ENCODE measurements around the gene AAK1. TPM values are rescaled to one million over a fixed set of nuclear protein-coding genes. Genes with fewer than 3 reads are reported as not detected.
A peak's percentile ranks its signal among the peaks of the same experiment; 100 is the strongest.

The AAK1 gene
- total and polyA plus RNA-seq, 3 experiments from 2014 or later: 71.7 to 114 (median 74.0) TPM

DNA sequence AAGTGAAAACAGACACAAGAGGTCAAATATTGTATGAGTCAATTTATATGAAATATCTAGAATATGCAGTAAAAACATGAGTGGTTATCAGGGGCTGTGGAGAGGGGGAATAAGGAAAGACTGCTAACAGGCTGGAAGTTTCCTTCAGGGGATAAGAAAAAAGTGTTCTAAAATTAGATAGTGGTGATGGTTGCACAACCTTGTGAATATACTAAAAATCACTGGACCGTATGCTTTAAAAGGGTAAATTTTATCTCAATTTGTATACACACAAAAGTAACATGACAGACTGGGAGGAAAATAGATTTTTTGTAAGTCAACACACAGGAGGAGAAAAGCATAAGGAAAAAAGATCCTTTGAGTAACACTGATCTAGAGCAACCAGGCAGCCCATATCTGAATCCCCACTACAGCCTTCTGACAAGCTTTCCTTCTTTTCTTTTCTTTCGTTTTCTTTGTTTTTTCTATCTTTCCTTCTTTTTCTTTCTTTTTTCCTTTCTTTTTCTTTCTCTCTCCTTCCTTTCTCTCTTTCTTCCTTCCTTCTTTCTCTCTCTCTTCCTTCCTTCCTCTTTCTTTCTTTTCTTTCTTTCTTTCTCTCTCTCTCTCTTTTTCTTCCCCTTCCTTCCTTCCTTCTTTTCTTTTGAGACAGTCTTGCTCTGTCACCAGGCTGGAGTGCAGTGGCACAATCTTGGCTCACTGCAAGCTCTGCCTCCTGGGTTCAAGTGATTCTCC is 95.4 kb downstream of the AAK1 start:
- Mint-ChIP-seq H3K27ac (peak overlapping the region in 6 of 8 donors; percentile 34 to 84 (median 59)), H3K27me3 (no peaks in the 10 kb centered on the region), H3K4me3 (peak overlapping the region in 1 of 7 donors; percentile 46), H3K36me3 (peaks cover 0 to 71% (median 24%) of the 10 kb centered on the region in 3 donors), H3K4me1 (peaks cover 53 to 82% (median 80%) of the 10 kb centered on the region in 3 donors), H3K9me3 (peaks cover 0 to 3% (median 0%) of the 10 kb centered on the region in 5 donors)
- ChIA-PET CTCF (no interaction called here), POLR2A (interaction anchor here (0.6 kb wide), 1 partner anchor 201 kb away, joined by 3 read pairs; no protein-coding TSS in a partner anchor)
- Histone ChIP-seq H3K9me3 (ENCODE audit: low read length) (no peaks in the 10 kb centered on the region), H3K36me3 (ENCODE audit: insufficient read depth, low read length) (peaks cover 14% of the 10 kb centered on the region), H3K27me3 (ENCODE audit: insufficient read depth, low read length, poor library complexity, severe bottlenecking) (no peaks in the 10 kb centered on the region), H3K4me3 (ENCODE audit: low read length) (no peak overlapping the region), H3K27ac (ENCODE audit: low read depth, low read length) (no peak overlapping the region), H3K4me1 (ENCODE audit: insufficient read depth, low read length) (peaks cover 8% of the 10 kb centered on the region)
- DNase-seq: no peak

DNA sequence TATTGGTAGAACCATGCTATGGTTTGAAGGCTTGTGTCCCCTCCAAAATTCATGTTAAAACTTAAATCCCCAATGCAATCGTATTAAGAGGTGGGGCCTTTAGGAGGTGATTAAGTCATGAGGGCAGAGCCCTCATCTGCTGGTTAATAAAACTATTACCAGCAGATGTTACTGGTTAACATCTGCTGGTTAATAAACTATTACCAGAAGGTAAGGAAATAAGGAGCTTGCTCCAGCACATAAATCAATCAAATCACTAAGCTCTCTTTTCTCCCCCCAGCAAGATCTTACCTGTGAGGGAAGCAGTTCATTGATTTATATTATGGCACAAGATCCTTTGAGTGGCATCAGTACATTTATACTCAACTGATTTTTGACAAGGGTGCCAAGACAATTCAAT is 96.9 kb downstream of the AAK1 start:
- H3K27ac Mint-ChIP-seq: peak overlapping the region in 1 of 8 donors; percentile 80
- no peak for DNase-seq
- H3K36me3 Mint-ChIP-seq: peaks cover 0 to 74% (median 33%) of the 10 kb centered on the region in 3 donors
- CTCF ChIA-PET: interaction anchor here (0.6 to 1.0 kb wide), 2 partner anchors 8 to 19 kb away, joined by 3 read pairs; no protein-coding TSS in a partner anchor
- H3K9me3 ChIP-seq (ENCODE audit: low read length): no peaks in the 10 kb centered on the region
- peaks cover 8% of the 10 kb centered on the region for H3K4me1 ChIP-seq (ENCODE audit: insufficient read depth, low read length)
- H3K36me3 ChIP-seq (ENCODE audit: insufficient read depth, low read length): peaks cover 29% of the 10 kb centered on the region
- H3K27me3 Mint-ChIP-seq: no peaks in the 10 kb centered on the region
- POLR2A ChIA-PET: no interaction called here
- H3K4me3 ChIP-seq (ENCODE audit: low read length): no peak overlapping the region
- peaks cover 41 to 73% (median 67%) of the 10 kb centered on the region in 3 donors for H3K4me1 Mint-ChIP-seq
- H3K27me3 ChIP-seq (ENCODE audit: insufficient read depth, low read length, poor library complexity, severe bottlenecking): no peaks in the 10 kb centered on the region
- no peak overlapping the region for H3K27ac ChIP-seq (ENCODE audit: low read depth, low read length)
- H3K9me3 Mint-ChIP-seq: peaks cover 0 to 3% (median 0%) of the 10 kb centered on the region in 5 donors
- H3K4me3 Mint-ChIP-seq: no peak overlapping the region

DNA sequence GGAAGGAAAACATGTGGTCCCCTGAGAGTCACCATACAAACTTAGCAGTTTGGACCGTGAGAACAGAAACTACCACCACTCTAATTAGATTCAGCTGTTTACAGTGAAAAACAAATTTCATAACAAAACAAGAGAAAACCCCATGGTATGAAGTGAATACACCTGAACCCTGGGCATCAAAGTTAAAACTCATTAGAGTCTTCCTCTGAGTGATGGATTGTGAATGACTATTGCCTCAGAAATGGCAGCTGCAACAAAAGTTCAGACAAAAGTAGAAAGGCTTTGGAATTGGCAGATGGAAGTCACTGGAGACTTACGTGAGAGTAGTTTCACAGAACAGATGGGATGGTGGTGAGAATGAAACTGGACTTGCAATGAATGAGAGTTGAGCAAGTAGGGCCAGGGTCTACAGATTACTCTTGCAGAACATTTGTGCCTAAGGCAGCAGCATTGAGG is 98.0 kb downstream of the AAK1 start:
- Histone ChIP-seq H3K27me3 (ENCODE audit: insufficient read depth, low read length, poor library complexity, severe bottlenecking) (no peaks in the 10 kb centered on the region), H3K4me3 (ENCODE audit: low read length) (no peak overlapping the region), H3K4me1 (ENCODE audit: insufficient read depth, low read length) (peaks cover 8% of the 10 kb centered on the region), H3K27ac (ENCODE audit: low read depth, low read length) (no peak overlapping the region), H3K36me3 (ENCODE audit: insufficient read depth, low read length) (peaks cover 39% of the 10 kb centered on the region), H3K9me3 (ENCODE audit: low read length) (no peaks in the 10 kb centered on the region)
- Mint-ChIP-seq H3K4me3 (no peak overlapping the region), H3K27ac (peak overlapping the region in 6 of 8 donors; percentile 14 to 82 (median 39)), H3K36me3 (peaks cover 0 to 71% (median 35%) of the 10 kb centered on the region in 3 donors), H3K27me3 (no peaks in the 10 kb centered on the region), H3K9me3 (peaks cover 0 to 3% (median 0%) of the 10 kb centered on the region in 5 donors), H3K4me1 (peaks cover 38 to 67% (median 62%) of the 10 kb centered on the region in 3 donors)
- POLR2A ChIA-PET: no interaction called here
- DNase-seq: no peak
- CTCF ChIA-PET: no interaction called here

DNA sequence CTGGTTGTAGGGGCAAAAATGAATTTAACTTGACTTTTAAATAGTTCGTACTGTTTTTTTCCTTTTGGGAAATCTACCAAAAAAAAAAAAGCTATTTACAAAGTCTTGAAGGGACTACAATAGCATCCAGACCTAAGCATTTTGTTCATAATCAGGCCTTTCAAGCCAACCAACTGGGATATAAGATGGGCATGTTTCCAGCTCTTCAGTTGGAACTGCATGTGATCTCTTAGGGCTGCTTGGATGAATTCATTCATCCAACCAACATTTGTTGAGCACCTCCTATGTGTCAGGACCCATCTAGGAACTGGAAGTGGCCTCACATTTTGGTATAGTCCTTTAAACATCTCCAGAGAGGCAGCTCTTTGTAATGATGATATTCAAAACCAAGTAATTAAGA is 98.6 kb downstream of the AAK1 start:
- ChIA-PET POLR2A (no interaction called here), CTCF (no interaction called here)
- no peaks in the 10 kb centered on the region for H3K9me3 ChIP-seq (ENCODE audit: low read length)
- Mint-ChIP-seq H3K27ac (peak overlapping the region in 7 of 8 donors; percentile 11 to 90 (median 27)), H3K4me3 (no peak overlapping the region), H3K4me1 (peaks cover 39 to 64% (median 59%) of the 10 kb centered on the region in 3 donors), H3K9me3 (peaks cover 0 to 3% (median 0%) of the 10 kb centered on the region in 5 donors), H3K27me3 (no peaks in the 10 kb centered on the region), H3K36me3 (peaks cover 0 to 73% (median 35%) of the 10 kb centered on the region in 3 donors)
- peaks cover 7% of the 10 kb centered on the region for H3K4me1 ChIP-seq (ENCODE audit: insufficient read depth, low read length)
- H3K36me3 ChIP-seq (ENCODE audit: insufficient read depth, low read length): peaks cover 42% of the 10 kb centered on the region
- DNase-seq: no peak
- H3K4me3 ChIP-seq (ENCODE audit: low read length): no peak overlapping the region
- no peaks in the 10 kb centered on the region for H3K27me3 ChIP-seq (ENCODE audit: insufficient read depth, low read length, poor library complexity, severe bottlenecking)
- H3K27ac ChIP-seq (ENCODE audit: low read depth, low read length): no peak overlapping the region

DNA sequence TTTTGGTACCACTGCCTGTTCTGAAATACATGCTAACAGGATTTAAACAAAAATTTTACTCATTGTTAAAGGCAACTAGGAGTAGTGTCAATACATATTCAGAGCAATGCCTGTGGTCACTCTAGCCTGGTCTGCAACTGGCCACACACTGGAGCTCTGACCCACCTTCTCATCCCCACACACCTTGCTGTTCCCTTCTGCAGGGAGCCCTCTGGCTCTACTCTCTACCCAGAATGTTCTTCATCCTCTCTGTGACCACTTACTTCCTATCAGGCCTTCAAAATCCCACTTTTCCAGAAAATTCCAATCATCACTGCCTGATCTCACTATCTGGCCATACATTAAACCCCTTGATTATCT is 104.0 kb downstream of the AAK1 start:
- no peak for DNase-seq
- no peak overlapping the region for H3K4me3 ChIP-seq (ENCODE audit: low read length)
- H3K36me3 ChIP-seq (ENCODE audit: insufficient read depth, low read length): peaks cover 72% of the 10 kb centered on the region
- ChIA-PET POLR2A (no interaction called here), CTCF (no interaction called here)
- H3K4me1 ChIP-seq (ENCODE audit: insufficient read depth, low read length): peaks cover 13% of the 10 kb centered on the region
- H3K4me3 Mint-ChIP-seq: no peak overlapping the region
- peaks cover 41 to 60% (median 60%) of the 10 kb centered on the region in 3 donors for H3K4me1 Mint-ChIP-seq
- H3K9me3 Mint-ChIP-seq: peaks cover 0 to 4% (median 0%) of the 10 kb centered on the region in 5 donors
- H3K36me3 Mint-ChIP-seq: peaks cover 11 to 90% (median 51%) of the 10 kb centered on the region in 3 donors
- H3K27me3 Mint-ChIP-seq: no peaks in the 10 kb centered on the region
- peak overlapping the region in 4 of 8 donors; percentile 64 to 85 (median 74) for H3K27ac Mint-ChIP-seq
- no peaks in the 10 kb centered on the region for H3K27me3 ChIP-seq (ENCODE audit: insufficient read depth, low read length, poor library complexity, severe bottlenecking)
- no peaks in the 10 kb centered on the region for H3K9me3 ChIP-seq (ENCODE audit: low read length)
- no peak overlapping the region for H3K27ac ChIP-seq (ENCODE audit: low read depth, low read length)

DNA sequence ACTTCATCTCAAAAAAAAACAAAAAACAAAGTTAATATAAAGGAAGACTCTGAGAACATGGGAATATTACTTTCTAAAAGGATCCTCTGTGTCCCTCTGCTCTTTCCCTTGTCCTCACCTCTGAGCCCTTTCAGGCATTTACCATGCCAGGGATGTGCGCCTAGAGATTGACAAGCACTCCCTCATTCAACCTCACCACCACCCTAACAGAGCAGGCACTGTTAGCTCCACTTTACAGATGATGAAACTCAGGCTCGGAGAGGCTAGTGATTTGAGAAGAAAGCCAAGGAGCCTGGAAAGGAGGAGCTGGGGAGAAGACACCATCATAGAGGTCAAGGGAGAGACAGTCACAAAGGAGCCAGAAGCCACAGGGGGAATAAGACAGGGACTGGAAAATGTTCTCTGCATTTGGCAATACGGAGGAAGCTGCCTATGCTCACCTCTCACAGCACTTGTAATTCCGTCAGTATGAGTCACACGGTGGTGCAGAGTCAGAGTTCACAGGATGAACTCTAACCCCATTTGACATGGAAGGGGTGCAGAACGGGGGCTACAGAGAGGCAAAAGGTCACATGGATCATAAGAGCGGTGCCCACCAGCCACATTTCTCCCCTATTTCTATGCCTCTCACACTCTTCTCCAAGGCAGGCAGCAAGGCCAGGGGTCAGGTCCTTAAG is 104.5 kb downstream of the AAK1 start:
- peak overlapping the region in 5 of 8 donors; percentile 42 to 82 (median 56) for H3K27ac Mint-ChIP-seq
- POLR2A ChIA-PET: no interaction called here
- Histone ChIP-seq H3K27ac (ENCODE audit: low read depth, low read length) (no peak overlapping the region), H3K4me1 (ENCODE audit: insufficient read depth, low read length) (peaks cover 13% of the 10 kb centered on the region), H3K9me3 (ENCODE audit: low read length) (no peaks in the 10 kb centered on the region), H3K4me3 (ENCODE audit: low read length) (no peak overlapping the region), H3K27me3 (ENCODE audit: insufficient read depth, low read length, poor library complexity, severe bottlenecking) (no peaks in the 10 kb centered on the region), H3K36me3 (ENCODE audit: insufficient read depth, low read length) (peaks cover 76% of the 10 kb centered on the region)
- H3K27me3 Mint-ChIP-seq: no peaks in the 10 kb centered on the region
- H3K4me3 Mint-ChIP-seq: no peak overlapping the region
- DNase-seq: no peak
- H3K4me1 Mint-ChIP-seq: peaks cover 37 to 58% (median 54%) of the 10 kb centered on the region in 3 donors
- H3K9me3 Mint-ChIP-seq: peaks cover 0 to 6% (median 3%) of the 10 kb centered on the region in 5 donors
- H3K36me3 Mint-ChIP-seq: peaks cover 17 to 90% (median 49%) of the 10 kb centered on the region in 3 donors
- CTCF ChIA-PET: interaction anchor here (0.6 kb wide), 1 partner anchor 8 kb away, joined by 3 read pairs; no protein-coding TSS in a partner anchor

DNA sequence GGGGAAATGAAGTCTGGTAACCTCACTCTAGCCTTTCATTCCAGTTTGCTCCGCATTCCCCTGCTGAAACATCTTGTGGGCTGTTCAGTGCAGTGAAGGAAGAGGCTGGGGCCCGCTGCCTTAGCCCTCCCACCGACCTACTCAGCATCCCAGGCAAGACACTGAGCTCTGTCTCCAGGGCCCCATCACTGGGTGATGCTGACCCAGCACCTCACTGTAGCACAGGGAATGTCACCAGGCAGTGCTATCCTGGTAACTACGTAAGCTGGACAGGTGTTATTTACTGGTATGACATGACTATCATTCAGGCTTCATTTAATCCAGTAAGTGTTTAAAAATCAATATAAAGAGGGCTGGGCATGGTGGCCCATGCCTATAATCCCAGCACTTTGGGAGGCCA is 105.3 kb downstream of the AAK1 start:
- no peaks in the 10 kb centered on the region for H3K9me3 ChIP-seq (ENCODE audit: low read length)
- H3K4me3 Mint-ChIP-seq: no peak overlapping the region
- H3K36me3 Mint-ChIP-seq: peaks cover 23 to 92% (median 52%) of the 10 kb centered on the region in 3 donors
- DNase-seq: no peak
- peaks cover 37 to 55% (median 53%) of the 10 kb centered on the region in 3 donors for H3K4me1 Mint-ChIP-seq
- H3K4me1 ChIP-seq (ENCODE audit: insufficient read depth, low read length): peaks cover 13% of the 10 kb centered on the region
- ChIA-PET POLR2A (no interaction called here), CTCF (interaction anchor here (0.6 kb wide), 1 partner anchor 9 kb away, joined by 3 read pairs; no protein-coding TSS in a partner anchor)
- H3K4me3 ChIP-seq (ENCODE audit: low read length): no peak overlapping the region
- peaks cover 74% of the 10 kb centered on the region for H3K36me3 ChIP-seq (ENCODE audit: insufficient read depth, low read length)
- no peak overlapping the region for H3K27ac ChIP-seq (ENCODE audit: low read depth, low read length)
- H3K27me3 Mint-ChIP-seq: no peaks in the 10 kb centered on the region
- no peaks in the 10 kb centered on the region for H3K27me3 ChIP-seq (ENCODE audit: insufficient read depth, low read length, poor library complexity, severe bottlenecking)
- H3K27ac Mint-ChIP-seq: peak overlapping the region in 4 of 8 donors; percentile 18 to 79 (median 32)
- peaks cover 0 to 6% (median 6%) of the 10 kb centered on the region in 5 donors for H3K9me3 Mint-ChIP-seq
